H9 (cell line): ENCODE results near the gene FIBP. TPM values are rescaled to one million over a fixed set of nuclear protein-coding genes. Genes with fewer than 3 reads are reported as not detected.

Experiments used
- DNase-seq: peaks from one replicate; pipeline ENCODE4 v3.0.0-alpha.2; 2017
- H2AFZ ChIP-seq: one replicate; pipeline ENCODE4 v1.6.1; 2013; ENCODE audit warnings: mild to moderate bottlenecking, low read length, control low read depth, moderate library complexity
- H2AK5ac ChIP-seq: 2 replicates; pipeline ENCODE4 v1.6.1; 2013; ENCODE audit warnings: low read length, control low read depth, mixed read lengths; ENCODE audit not compliant: insufficient read length
- H2BK120ac ChIP-seq: one replicate; pipeline ENCODE4 v1.6.1; 2013; ENCODE audit warnings: low read depth, mild to moderate bottlenecking, low read length, control low read depth, inconsistent platforms; ENCODE audit not compliant: poor library complexity, severe bottlenecking
- H2BK12ac ChIP-seq: 2 replicates; pipeline ENCODE4 v1.6.1; 2013; ENCODE audit warnings: low read length, control low read depth, mixed read lengths, low read depth; ENCODE audit not compliant: insufficient read length
- H2BK15ac ChIP-seq: 2 replicates; pipeline ENCODE4 v1.6.1; 2013; ENCODE audit warnings: low read depth, low read length, control low read depth
- H2BK20ac ChIP-seq: one replicate; pipeline ENCODE4 v1.6.1; 2013; ENCODE audit warnings: low read depth, mild to moderate bottlenecking, low read length, control low read depth, inconsistent platforms; ENCODE audit not compliant: poor library complexity, severe bottlenecking
- H2BK5ac ChIP-seq: 2 replicates; pipeline ENCODE4 v1.6.1; 2013; ENCODE audit warnings: low read length, control low read depth, mixed read lengths; ENCODE audit not compliant: insufficient read length
- H3K14ac ChIP-seq: 2 replicates; pipeline ENCODE4 v1.6.1; 2013; ENCODE audit warnings: low read length, control low read depth; ENCODE audit not compliant: insufficient read depth
- H3K18ac ChIP-seq: 2 replicates; pipeline ENCODE4 v1.6.1; 2013; ENCODE audit warnings: low read depth, mild to moderate bottlenecking, mixed read lengths, low read length, control low read depth; ENCODE audit not compliant: insufficient read length
- H3K23ac ChIP-seq: 2 replicates; pipeline ENCODE4 v1.6.1; 2013; ENCODE audit warnings: low read length, control low read depth, mixed read lengths, low read depth; ENCODE audit not compliant: insufficient read length
- H3K23me2 ChIP-seq: 2 replicates; pipeline ENCODE4 v1.6.1; 2013; ENCODE audit warnings: low read depth, mild to moderate bottlenecking, mixed read lengths, low read length, control low read depth; ENCODE audit not compliant: insufficient read length, poor library complexity, severe bottlenecking
- H3K27ac ChIP-seq: 2 replicates; pipeline ENCODE4 v1.5.1; 2013; ENCODE audit warnings: low read length, control low read depth, mixed read lengths, low read depth; ENCODE audit not compliant: insufficient read length
- H3K27me3 ChIP-seq: 2 replicates; pipeline ENCODE4 v1.6.1; 2013; ENCODE audit warnings: low read length, control low read depth, inconsistent platforms; ENCODE audit not compliant: insufficient read depth
- H3K4ac ChIP-seq: 2 replicates; pipeline ENCODE4 v1.6.1; 2013; ENCODE audit warnings: low read depth, mild to moderate bottlenecking, control low read depth, inconsistent platforms, low read length, moderate library complexity
- H3K4me1 ChIP-seq: 2 replicates; pipeline ENCODE4 v1.6.1; 2013; ENCODE audit warnings: low read length, control low read depth, inconsistent platforms; ENCODE audit not compliant: insufficient read depth
- H3K4me2 ChIP-seq: 2 replicates; pipeline ENCODE4 v1.6.1; 2013; ENCODE audit warnings: low read length, control low read depth, mixed read lengths; ENCODE audit not compliant: insufficient read length, insufficient read depth
- H3K56ac ChIP-seq: 2 replicates; pipeline ENCODE4 v1.6.1; 2013; ENCODE audit warnings: low read depth, mild to moderate bottlenecking, mixed read lengths, low read length, control low read depth; ENCODE audit not compliant: insufficient read length
- H3K79me1 ChIP-seq: 2 replicates; pipeline ENCODE4 v1.6.1; 2013; ENCODE audit warnings: low read depth, mild to moderate bottlenecking, moderate library complexity, low read length, control low read depth, inconsistent platforms; ENCODE audit not compliant: insufficient read depth, poor library complexity, severe bottlenecking
- H3K79me2 ChIP-seq: 2 replicates; pipeline ENCODE4 v1.6.1; 2013; ENCODE audit warnings: low read length, control low read depth, inconsistent platforms; ENCODE audit not compliant: insufficient read depth
- H3K9ac ChIP-seq: 2 replicates; pipeline ENCODE4 v1.6.1; 2013; ENCODE audit warnings: low read length, control low read depth, mixed read lengths; ENCODE audit not compliant: insufficient read length; ENCODE audit errors: extremely low read depth
- H3K9me3 ChIP-seq: one replicate; pipeline ENCODE4 v1.6.1; 2013; ENCODE audit warnings: low read depth, low read length, inconsistent platforms; ENCODE audit not compliant: control insufficient read depth
- H3T11ph ChIP-seq: one replicate; pipeline ENCODE4 v1.6.1; 2013; ENCODE audit warnings: mild to moderate bottlenecking, low read length, control low read depth, inconsistent platforms
- H4K20me1 ChIP-seq: one replicate; pipeline ENCODE4 v1.6.1; 2013; ENCODE audit not compliant: control insufficient read depth, insufficient read length, insufficient read depth
- H4K5ac ChIP-seq: 2 replicates; pipeline ENCODE4 v1.6.1; 2013; ENCODE audit warnings: low read depth, mild to moderate bottlenecking, mixed read lengths, low read length, control low read depth; ENCODE audit not compliant: insufficient read length
- H4K8ac ChIP-seq: replicated peaks from 2 replicates; pipeline ENCODE4 v1.6.1; 2013; ENCODE audit warnings: low read length, control low read depth, mixed read lengths, low read depth; ENCODE audit not compliant: insufficient read length
- H4K91ac ChIP-seq: 2 replicates; pipeline ENCODE4 v1.6.1; 2013; ENCODE audit warnings: low read depth, mild to moderate bottlenecking, moderate library complexity, mixed read lengths, low read length, control low read depth; ENCODE audit not compliant: insufficient read length
- H3K27ac Mint-ChIP-seq, 3 experiments: 2 replicates in 2 of 3; 3 replicates in 1 of 3; pipeline ENCODE4 v1.8.0; 2020 to 2021; ENCODE audit warnings: mixed read lengths in 3 of 3, mild to moderate bottlenecking in 1 of 3, moderate library complexity in 1 of 3
- H3K27me3 Mint-ChIP-seq: 2 replicates; pipeline ENCODE4 v1.8.0; 2021; ENCODE audit warnings: low read depth, mild to moderate bottlenecking, moderate library complexity, mixed read lengths
- H3K36me3 Mint-ChIP-seq, 3 experiments: 2 replicates in 2 of 3; 3 replicates in 1 of 3; pipeline ENCODE4 v1.8.0; 2020 to 2021; ENCODE audit warnings: low read depth in 3 of 3, mixed read lengths in 3 of 3; ENCODE audit not compliant: insufficient read depth in 1 of 3
- H3K4me1 Mint-ChIP-seq, 2 experiments: 2 replicates each; pipeline ENCODE4 v1.8.0; 2020; ENCODE audit warnings: mixed read lengths in 2 of 2
- H3K4me3 Mint-ChIP-seq, 2 experiments: 2 replicates in 1 of 2; 3 replicates in 1 of 2; pipeline ENCODE4 v1.8.0; 2020 to 2021; ENCODE audit warnings: mild to moderate bottlenecking in 2 of 2, mixed read lengths in 2 of 2, moderate library complexity in 1 of 2
- H3K9me3 Mint-ChIP-seq, 2 experiments: 2 replicates in 1 of 2; 3 replicates in 1 of 2; pipeline ENCODE4 v1.8.0; 2020; ENCODE audit warnings: mild to moderate bottlenecking in 2 of 2, mixed read lengths in 2 of 2, moderate library complexity in 1 of 2
- WGBS: extraction: QIAGEN DNeasy Blood & Tissue Kit; methylation state at CpG from one replicate; pipeline ENCODE4 v1.1.7; 2013; ENCODE audit warnings: missing lambda C conversion rate, low lambda C conversion rate, mixed read lengths; ENCODE audit not compliant: insufficient read length; ENCODE audit errors: extremely low coverage; 5-methylcytosine and 5-hydroxymethylcytosine counted together
- total RNA-seq: library from RNA; stranded (reverse); gene quantifications from 2 replicates; pipeline ENCODE4 v1.2.1, GENCODE V29; 2021
- TF ChIP-seq, protein P1 (sequence below): fragments of 200-600 bp; sonication (generic); conservative IDR thresholded peaks from 3 replicates; pipeline ENCODE4 v1.8.0; 2021; ENCODE audit warnings: antibody characterized with exemption, mild to moderate bottlenecking

The FIBP gene
- total RNA-seq, 1 experiment from 2014 or later = 87.0 TPM

DNA sequence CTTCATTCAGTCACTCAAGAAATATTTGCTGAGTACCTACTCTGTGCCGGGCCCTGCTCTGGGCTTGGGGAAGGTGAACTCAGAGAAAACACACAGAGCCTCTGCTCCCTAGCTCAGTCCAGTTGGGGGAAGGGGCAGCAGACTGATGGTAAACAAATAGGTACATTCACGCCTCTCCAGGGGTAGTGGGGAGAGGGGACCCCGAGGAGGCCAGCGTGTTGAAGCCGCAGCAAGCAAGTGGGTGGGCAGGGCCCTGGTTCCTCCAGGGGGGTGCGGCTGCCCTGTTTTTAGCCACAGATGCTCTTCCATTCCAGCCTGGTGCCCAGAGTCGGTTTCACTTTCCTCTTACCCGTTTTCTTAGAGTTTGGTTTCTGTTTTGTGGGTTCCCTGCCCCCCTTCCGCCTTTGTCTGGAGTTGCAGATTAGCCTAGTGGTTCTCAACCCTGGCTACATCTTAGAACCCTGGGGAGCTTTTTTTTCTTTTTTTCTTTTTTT is 39.7 kb upstream of the FIBP start:
- no peak overlapping the region for H3K23ac ChIP-seq
- Mint-ChIP-seq H3K4me1 (peaks cover 10 to 32% of the 10 kb centered on the region in 2 experiments), H3K27me3 (no peaks in the 10 kb centered on the region), H3K27ac (peak overlapping the region in 1 of 3 experiments; percentile 21; a peak in 2 of 7 replicates), H3K36me3 (peaks cover 0 to 6% (median 5%) of the 10 kb centered on the region in 3 experiments; a peak in 4 of 7 replicates), H3K4me3 (no peak overlapping the region), H3K9me3 (no peaks in the 10 kb centered on the region)
- H3K23me2 ChIP-seq = no peaks in the 10 kb centered on the region
- no peak overlapping the region for H2BK120ac ChIP-seq
- H3K9ac ChIP-seq = no peak overlapping the region
- H2AFZ ChIP-seq = no peak overlapping the region
- WGBS = no CpG with 5 or more reads among the region's 9 CpGs
- no peak overlapping the region for H3T11ph ChIP-seq
- no peaks in the 10 kb centered on the region for H4K20me1 ChIP-seq
- H4K5ac ChIP-seq = no peak overlapping the region
- no peak overlapping the region for H4K91ac ChIP-seq
- H3K56ac ChIP-seq = no peak overlapping the region
- no peak overlapping the region for H3K14ac ChIP-seq
- no peak overlapping the region for H2BK20ac ChIP-seq
- no peak overlapping the region for H3K27ac ChIP-seq
- H2BK5ac ChIP-seq = no peak overlapping the region
- no peak overlapping the region for H4K8ac ChIP-seq
- H3K79me1 ChIP-seq = no peaks in the 10 kb centered on the region
- H3K79me2 ChIP-seq = no peaks in the 10 kb centered on the region
- no peaks in the 10 kb centered on the region for H3K9me3 ChIP-seq
- no peak overlapping the region for H2BK12ac ChIP-seq
- H2AK5ac ChIP-seq = no peak overlapping the region
- H3K4ac ChIP-seq = no peak overlapping the region
- H3K4me2 ChIP-seq = no peak overlapping the region
- no peak overlapping the region for H2BK15ac ChIP-seq
- H3K4me1 ChIP-seq = no peaks in the 10 kb centered on the region
- no peak for DNase-seq
- TF ChIP-seq, protein P1, sequence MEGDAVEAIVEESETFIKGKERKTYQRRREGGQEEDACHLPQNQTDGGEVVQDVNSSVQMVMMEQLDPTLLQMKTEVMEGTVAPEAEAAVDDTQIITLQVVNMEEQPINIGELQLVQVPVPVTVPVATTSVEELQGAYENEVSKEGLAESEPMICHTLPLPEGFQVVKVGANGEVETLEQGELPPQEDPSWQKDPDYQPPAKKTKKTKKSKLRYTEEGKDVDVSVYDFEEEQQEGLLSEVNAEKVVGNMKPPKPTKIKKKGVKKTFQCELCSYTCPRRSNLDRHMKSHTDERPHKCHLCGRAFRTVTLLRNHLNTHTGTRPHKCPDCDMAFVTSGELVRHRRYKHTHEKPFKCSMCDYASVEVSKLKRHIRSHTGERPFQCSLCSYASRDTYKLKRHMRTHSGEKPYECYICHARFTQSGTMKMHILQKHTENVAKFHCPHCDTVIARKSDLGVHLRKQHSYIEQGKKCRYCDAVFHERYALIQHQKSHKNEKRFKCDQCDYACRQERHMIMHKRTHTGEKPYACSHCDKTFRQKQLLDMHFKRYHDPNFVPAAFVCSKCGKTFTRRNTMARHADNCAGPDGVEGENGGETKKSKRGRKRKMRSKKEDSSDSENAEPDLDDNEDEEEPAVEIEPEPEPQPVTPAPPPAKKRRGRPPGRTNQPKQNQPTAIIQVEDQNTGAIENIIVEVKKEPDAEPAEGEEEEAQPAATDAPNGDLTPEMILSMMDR = no peak
- H3K27me3 ChIP-seq = no peaks in the 10 kb centered on the region
- H3K18ac ChIP-seq = no peak overlapping the region
